WTC11 (cell line): ENCODE measurements around the gene RAPGEF5.

Experiments used
- CREM ChIP-seq: sonication (generic); formaldehyde crosslinking; IDR thresholded peaks from 2 replicates; pipeline ENCODE4 v1.8.1; 2022; ENCODE audit warnings: mild to moderate bottlenecking, missing genetic modification reagents, moderate library complexity
- MYBL2 ChIP-seq: sonication (generic); formaldehyde crosslinking; IDR thresholded peaks from 2 replicates; pipeline ENCODE4 v1.8.1; 2023; ENCODE audit warnings: mild to moderate bottlenecking, moderate library complexity, missing genetic modification reagents
- NFE2L1 ChIP-seq: sonication (generic); formaldehyde crosslinking; IDR thresholded peaks from 2 replicates; pipeline ENCODE4 v1.8.1; 2023; ENCODE audit warnings: missing genetic modification reagents
- TF ChIP-seq, protein P1 (sequence below): sonication (generic); formaldehyde crosslinking; IDR thresholded peaks from 2 replicates; pipeline ENCODE4 v1.8.0; 2022; ENCODE audit warnings: mild to moderate bottlenecking, missing genetic modification reagents
- TF ChIP-seq, protein P2 (sequence below): fragments of 200-600 bp; IDR thresholded peaks from 2 replicates; pipeline ENCODE4 v1.8.0; 2022; ENCODE audit warnings: antibody characterized with exemption
- TF ChIP-seq, protein P3 (sequence below): sonication (generic); formaldehyde crosslinking; IDR thresholded peaks from 2 replicates; pipeline ENCODE4 v1.8.1; 2022; ENCODE audit warnings: missing genetic modification reagents, borderline replicate concordance
- TF ChIP-seq, protein P4 (sequence below): sonication (generic); formaldehyde crosslinking; IDR thresholded peaks from 2 replicates; pipeline ENCODE4 v1.8.1; 2022; ENCODE audit warnings: mild to moderate bottlenecking, missing genetic modification reagents, moderate library complexity, borderline replicate concordance
- TF ChIP-seq, protein P5 (sequence below): sonication (generic); formaldehyde crosslinking; conservative IDR thresholded peaks from 2 replicates; pipeline ENCODE4 v1.8.1; 2022; ENCODE audit warnings: mild to moderate bottlenecking, missing genetic modification reagents
- TF ChIP-seq, protein P6 (sequence below): sonication (generic); formaldehyde crosslinking; IDR thresholded peaks from 2 replicates; pipeline ENCODE4 v1.8.1; 2023; ENCODE audit warnings: mild to moderate bottlenecking, missing genetic modification reagents
- TF ChIP-seq, protein P7 (sequence below): sonication (generic); formaldehyde crosslinking; IDR thresholded peaks from 2 replicates; pipeline ENCODE4 v1.8.1; 2022; ENCODE audit warnings: low read depth, mild to moderate bottlenecking, moderate library complexity, missing genetic modification reagents, borderline replicate concordance
- TF ChIP-seq, protein P8 (sequence below): sonication (generic); formaldehyde crosslinking; IDR thresholded peaks from 2 replicates; pipeline ENCODE4 v1.8.0; 2022; ENCODE audit warnings: mild to moderate bottlenecking, missing genetic modification reagents

DNA sequence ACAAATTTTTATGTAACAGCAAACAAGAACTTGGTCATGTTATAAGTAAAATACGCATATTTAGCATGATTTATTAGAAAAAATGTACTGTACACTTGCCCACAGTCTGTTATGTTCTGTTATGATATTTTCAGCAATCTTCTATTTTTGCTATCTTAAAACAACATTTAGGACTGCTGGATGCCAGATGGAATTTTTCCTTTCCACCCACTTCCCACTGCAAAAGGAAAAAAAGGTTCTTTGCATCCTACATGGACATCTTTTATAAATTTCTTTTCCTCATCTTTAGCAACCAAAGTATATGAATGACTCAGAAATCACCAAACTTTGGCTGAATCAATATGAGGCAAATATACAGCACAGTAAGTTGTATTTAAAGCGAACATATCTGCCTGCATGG, 146.0 kb downstream of the RAPGEF5 start:
- TF ChIP-seq, protein P1, sequence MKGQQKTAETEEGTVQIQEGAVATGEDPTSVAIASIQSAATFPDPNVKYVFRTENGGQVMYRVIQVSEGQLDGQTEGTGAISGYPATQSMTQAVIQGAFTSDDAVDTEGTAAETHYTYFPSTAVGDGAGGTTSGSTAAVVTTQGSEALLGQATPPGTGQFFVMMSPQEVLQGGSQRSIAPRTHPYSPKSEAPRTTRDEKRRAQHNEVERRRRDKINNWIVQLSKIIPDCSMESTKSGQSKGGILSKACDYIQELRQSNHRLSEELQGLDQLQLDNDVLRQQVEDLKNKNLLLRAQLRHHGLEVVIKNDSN (CRISPR knock-in tag), result no peak
- TF ChIP-seq, protein P2, sequence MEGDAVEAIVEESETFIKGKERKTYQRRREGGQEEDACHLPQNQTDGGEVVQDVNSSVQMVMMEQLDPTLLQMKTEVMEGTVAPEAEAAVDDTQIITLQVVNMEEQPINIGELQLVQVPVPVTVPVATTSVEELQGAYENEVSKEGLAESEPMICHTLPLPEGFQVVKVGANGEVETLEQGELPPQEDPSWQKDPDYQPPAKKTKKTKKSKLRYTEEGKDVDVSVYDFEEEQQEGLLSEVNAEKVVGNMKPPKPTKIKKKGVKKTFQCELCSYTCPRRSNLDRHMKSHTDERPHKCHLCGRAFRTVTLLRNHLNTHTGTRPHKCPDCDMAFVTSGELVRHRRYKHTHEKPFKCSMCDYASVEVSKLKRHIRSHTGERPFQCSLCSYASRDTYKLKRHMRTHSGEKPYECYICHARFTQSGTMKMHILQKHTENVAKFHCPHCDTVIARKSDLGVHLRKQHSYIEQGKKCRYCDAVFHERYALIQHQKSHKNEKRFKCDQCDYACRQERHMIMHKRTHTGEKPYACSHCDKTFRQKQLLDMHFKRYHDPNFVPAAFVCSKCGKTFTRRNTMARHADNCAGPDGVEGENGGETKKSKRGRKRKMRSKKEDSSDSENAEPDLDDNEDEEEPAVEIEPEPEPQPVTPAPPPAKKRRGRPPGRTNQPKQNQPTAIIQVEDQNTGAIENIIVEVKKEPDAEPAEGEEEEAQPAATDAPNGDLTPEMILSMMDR, result no peak
- TF ChIP-seq, protein P3, sequence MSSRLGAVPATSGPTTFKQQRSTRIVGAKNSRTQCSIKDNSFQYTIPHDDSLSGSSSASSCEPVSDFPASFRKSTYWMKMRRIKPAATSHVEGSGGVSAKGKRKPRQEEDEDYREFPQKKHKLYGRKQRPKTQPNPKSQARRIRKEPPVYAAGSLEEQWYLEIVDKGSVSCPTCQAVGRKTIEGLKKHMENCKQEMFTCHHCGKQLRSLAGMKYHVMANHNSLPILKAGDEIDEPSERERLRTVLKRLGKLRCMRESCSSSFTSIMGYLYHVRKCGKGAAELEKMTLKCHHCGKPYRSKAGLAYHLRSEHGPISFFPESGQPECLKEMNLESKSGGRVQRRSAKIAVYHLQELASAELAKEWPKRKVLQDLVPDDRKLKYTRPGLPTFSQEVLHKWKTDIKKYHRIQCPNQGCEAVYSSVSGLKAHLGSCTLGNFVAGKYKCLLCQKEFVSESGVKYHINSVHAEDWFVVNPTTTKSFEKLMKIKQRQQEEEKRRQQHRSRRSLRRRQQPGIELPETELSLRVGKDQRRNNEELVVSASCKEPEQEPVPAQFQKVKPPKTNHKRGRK (CRISPR knock-in tag), result no peak
- TF ChIP-seq, protein P4, sequence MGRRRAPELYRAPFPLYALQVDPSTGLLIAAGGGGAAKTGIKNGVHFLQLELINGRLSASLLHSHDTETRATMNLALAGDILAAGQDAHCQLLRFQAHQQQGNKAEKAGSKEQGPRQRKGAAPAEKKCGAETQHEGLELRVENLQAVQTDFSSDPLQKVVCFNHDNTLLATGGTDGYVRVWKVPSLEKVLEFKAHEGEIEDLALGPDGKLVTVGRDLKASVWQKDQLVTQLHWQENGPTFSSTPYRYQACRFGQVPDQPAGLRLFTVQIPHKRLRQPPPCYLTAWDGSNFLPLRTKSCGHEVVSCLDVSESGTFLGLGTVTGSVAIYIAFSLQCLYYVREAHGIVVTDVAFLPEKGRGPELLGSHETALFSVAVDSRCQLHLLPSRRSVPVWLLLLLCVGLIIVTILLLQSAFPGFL (CRISPR knock-in tag), result no peak
- TF ChIP-seq, protein P5, sequence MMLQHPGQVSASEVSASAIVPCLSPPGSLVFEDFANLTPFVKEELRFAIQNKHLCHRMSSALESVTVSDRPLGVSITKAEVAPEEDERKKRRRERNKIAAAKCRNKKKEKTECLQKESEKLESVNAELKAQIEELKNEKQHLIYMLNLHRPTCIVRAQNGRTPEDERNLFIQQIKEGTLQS (CRISPR knock-in tag), result no peak
- TF ChIP-seq MYBL2 (CRISPR knock-in tag), result no peak
- TF ChIP-seq NFE2L1 (CRISPR knock-in tag), result no peak
- TF ChIP-seq, protein P6, sequence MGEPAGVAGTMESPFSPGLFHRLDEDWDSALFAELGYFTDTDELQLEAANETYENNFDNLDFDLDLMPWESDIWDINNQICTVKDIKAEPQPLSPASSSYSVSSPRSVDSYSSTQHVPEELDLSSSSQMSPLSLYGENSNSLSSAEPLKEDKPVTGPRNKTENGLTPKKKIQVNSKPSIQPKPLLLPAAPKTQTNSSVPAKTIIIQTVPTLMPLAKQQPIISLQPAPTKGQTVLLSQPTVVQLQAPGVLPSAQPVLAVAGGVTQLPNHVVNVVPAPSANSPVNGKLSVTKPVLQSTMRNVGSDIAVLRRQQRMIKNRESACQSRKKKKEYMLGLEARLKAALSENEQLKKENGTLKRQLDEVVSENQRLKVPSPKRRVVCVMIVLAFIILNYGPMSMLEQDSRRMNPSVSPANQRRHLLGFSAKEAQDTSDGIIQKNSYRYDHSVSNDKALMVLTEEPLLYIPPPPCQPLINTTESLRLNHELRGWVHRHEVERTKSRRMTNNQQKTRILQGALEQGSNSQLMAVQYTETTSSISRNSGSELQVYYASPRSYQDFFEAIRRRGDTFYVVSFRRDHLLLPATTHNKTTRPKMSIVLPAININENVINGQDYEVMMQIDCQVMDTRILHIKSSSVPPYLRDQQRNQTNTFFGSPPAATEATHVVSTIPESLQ (CRISPR knock-in tag), result no peak
- TF ChIP-seq, protein P7, sequence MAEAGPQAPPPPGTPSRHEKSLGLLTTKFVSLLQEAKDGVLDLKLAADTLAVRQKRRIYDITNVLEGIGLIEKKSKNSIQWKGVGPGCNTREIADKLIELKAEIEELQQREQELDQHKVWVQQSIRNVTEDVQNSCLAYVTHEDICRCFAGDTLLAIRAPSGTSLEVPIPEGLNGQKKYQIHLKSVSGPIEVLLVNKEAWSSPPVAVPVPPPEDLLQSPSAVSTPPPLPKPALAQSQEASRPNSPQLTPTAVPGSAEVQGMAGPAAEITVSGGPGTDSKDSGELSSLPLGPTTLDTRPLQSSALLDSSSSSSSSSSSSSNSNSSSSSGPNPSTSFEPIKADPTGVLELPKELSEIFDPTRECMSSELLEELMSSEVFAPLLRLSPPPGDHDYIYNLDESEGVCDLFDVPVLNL (CRISPR knock-in tag), result no peak
- TF ChIP-seq CREM (CRISPR knock-in tag), result no peak
- TF ChIP-seq, protein P8, sequence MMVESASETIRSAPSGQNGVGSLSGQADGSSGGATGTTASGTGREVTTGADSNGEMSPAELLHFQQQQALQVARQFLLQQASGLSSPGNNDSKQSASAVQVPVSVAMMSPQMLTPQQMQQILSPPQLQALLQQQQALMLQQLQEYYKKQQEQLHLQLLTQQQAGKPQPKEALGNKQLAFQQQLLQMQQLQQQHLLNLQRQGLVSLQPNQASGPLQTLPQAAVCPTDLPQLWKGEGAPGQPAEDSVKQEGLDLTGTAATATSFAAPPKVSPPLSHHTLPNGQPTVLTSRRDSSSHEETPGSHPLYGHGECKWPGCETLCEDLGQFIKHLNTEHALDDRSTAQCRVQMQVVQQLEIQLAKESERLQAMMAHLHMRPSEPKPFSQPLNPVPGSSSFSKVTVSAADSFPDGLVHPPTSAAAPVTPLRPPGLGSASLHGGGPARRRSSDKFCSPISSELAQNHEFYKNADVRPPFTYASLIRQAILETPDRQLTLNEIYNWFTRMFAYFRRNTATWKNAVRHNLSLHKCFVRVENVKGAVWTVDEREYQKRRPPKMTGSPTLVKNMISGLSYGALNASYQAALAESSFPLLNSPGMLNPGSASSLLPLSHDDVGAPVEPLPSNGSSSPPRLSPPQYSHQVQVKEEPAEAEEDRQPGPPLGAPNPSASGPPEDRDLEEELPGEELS (CRISPR knock-in tag), result no peak
